Fibroblast of the conjunctiva (primary cell): ENCODE results near the gene ME3.
"Not testable (repeated sequence)": the region's sequence is repeated elsewhere in the genome, so short reads cannot be mapped to it uniquely, and the experiment has no call there.

ENCODE experiments used
- DNase-seq: peaks from one replicate; pipeline ENCODE4 v3.0.0-alpha.2; 2010; ENCODE audit warnings: low read depth

The ME3 gene

DNA sequence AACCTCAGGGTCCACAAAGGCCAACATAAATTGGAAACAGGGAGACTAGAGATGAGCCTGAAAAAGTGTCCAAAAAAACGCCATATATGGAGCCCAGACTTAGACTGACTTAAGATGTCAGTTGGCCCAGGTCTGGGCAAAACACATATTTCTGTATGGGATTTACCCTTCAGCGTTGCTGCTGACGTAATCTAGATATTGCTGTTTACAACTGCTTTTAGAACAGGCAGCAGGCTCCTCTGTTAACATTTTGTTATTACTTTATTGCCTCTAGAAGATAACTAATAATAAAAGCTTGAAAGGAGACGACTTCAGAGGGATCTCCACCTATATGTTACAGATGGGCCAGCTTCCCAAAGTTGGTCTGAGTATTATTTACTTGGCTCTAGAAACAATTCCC lies 8.7 kb downstream of the ME3 start:
- DNase-seq: no peak

DNA sequence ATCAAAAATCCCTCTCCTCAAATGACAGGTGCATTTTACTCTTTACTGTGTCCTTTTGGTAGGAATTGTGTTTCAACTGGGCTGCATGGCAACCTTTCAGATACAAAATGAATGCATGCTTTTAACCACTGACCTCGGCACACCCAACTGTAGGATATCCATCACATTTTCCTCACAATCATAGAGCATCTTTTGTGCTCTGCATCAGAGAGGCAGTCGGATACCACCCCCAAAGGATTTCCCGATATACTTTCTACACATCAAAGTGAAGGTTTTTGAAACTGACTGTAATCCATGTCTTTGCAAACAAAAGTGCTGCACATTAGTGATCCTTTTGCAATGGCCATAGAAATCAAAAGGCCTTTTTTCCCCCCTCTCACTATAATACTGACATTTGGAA lies 9.1 kb downstream of the ME3 start:
- no peak for DNase-seq

GRCh38 chr11:86660736-86661135 lies 11.7 kb downstream of the ME3 start:
- no peak for DNase-seq

DNA sequence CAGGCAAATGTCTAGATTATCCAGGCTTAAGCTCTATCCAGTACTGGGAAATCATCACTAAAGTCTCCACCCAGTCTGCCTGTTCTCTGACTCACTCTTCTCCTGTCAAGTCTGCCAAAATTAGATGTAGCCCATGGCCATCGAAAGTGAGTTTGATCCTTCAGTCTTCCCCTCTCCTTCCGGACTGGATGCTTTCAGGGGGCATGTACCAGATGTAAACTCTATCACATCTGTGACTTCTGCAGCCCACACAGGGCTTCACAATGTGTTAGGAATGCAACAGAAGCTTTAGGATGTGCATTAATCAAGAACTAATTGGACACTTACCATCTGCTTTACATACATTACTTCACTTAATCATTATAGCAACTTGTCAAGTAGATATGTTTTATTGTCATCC lies 12.3 kb downstream of the ME3 start:
- peak; percentile 45 for DNase-seq

DNA sequence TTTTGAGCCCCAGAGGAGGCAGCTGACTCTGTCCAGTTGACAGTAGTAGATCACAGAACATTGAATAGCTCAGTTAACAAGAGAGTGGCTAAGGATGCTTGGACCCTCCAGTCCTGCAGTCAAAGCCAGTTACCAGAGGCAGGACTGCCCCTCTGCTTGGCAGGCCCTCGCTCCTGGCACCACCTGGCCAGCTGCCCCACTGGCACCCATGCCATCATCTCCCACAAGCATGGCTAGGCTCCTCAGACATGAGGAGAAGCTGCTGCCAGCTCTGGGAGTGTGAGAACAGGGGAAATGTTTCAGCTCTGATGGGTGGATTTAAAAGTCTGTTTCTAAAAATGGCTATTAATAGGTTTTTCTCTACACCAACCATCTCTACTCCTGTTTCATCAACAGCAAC lies 13.9 kb downstream of the ME3 start:
- DNase-seq: no peak

- not testable (repeated sequence) for DNase-seq
Measured at GRCh38 chr11:86645212-86645611, 27.2 kb downstream of the ME3 start.

- no peak for DNase-seq
Measured at GRCh38 chr11:86644291-86644690, 28.1 kb downstream of the ME3 start.

DNA sequence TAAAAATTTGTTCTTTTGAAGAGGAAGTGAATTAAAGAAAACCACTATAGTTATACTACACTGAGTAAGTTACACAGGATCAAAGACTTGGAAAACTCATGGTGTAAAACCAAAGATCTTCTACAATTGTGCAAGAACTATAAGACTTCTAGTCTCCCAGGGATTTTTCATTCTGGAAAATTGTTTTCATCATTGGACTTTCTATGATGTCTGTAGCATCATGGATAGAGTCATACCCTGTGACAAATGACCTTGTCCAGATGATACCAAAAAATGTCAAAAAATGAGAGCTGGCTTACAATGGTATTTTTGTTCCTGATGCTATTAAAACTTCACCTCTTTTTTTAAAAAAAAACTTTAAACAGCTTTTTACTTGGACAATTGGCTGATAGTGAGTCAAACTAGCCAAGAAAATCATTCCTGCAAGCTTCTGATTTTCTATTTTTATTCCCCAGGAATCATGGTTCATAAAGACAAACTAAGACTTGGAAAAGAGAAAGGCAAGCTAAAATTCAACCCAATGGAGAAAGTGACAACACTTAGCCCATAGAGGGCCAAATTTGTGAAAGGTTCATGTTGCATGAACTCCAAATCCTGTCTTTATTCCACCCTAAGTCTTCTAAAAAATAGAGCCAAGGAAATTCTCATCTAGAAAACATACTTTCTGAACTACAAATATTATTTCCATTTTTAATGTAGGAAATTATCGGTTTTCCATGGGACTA lies 30.7 kb downstream of the ME3 start:
- DNase-seq: no peak

GRCh38 chr11:86639137-86639536 lies 33.3 kb downstream of the ME3 start:
- no peak for DNase-seq

- DNase-seq: no peak
Measured at GRCh38 chr11:86638673-86639072, 33.7 kb downstream of the ME3 start.

DNA sequence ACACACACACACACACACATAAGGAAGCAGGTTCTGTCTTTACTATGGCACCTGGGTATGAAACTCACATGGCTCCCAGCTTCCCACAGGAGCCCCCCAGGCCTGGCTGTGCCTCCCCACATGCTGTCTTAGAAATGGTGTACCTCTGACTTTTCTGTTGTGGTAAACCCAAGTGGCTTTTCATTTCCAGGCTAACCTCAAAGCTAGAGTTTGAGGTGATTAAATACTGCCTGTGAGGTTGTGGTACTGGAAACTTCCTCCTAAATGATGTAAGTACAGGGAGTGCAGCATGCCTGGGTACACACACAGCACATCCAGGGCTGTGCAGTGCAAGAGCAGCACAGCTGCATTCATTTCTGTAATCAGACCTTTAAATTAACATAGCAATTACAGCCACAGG lies 34.4 kb downstream of the ME3 start:
- no peak for DNase-seq

- no peak for DNase-seq
Measured at GRCh38 chr11:86636275-86636674, 36.1 kb downstream of the ME3 start.

DNA sequence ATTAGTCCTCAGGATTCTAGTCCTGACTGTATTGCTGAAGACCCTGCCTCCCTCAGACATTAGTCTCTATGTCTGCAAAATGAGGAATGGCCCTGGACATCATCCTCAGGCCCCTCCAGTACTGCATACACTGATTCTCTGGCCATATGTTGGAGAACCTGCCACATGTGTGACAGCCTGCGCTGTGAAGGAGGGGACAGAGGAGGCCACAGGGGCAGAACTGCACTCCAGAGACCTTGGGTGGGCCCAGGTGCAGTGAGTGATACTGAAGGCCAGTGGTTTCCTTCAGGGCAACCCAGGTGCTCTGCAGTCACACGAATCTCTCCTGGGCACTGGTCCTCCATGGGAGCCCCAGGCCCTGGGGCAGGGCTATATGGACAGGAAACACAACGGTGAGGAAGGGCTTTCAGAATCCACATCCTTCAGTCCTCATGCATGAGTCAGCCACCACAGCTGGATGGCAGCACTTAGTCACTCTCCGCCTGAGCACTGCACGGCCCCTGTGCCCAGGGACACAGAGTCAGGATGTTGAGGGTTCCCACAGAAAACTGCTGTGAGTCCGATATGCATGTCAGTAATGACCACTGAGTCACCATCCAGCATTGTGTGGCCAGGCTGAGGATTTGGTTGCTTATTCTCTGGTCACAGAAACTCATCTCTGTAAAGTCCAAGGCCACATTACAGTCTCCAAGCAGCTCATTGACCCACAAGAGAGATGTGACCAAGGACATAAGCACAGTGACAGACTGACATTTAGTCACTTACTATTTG lies 39.7 kb downstream of the ME3 start:
- peak; percentile 64 for DNase-seq

- no peak for DNase-seq
Measured at GRCh38 chr11:86630229-86630981, 42.0 kb downstream of the ME3 start.

- no peak for DNase-seq
Measured at GRCh38 chr11:86629045-86629706, 43.2 kb downstream of the ME3 start.

DNA sequence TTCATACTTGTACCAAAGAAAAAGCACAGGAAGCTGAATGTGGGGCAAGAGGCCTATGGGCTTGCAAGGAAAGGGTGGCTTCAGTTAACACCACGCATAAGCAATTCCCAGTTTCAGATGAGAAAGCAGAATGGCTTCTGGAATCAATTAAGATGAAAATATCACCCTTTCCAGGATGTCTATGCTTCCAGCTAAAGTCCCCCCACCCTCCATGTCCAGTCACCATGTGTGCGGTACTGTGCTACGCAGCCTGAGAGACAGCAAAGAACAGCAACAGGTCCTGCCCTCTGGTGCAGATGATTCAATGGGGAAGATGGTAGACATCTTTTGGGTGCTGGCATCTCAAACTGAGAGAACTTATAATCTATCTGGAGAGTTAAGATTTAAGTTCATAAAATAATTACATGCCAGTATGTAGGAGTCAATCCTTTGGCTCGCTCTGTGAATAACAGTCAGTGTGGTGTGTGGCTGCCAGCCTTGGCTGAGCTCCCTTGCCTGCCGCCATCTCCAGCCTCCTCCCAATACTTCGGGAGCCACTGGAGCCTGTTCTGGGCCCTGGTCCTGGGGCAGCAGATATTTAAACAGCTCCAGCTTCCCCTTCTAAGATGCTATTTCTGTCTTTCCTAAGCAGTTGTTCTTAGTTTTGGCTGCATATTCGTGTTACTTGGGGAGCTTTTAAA lies 44.5 kb downstream of the ME3 start:
- peak; percentile 60 for DNase-seq

DNA sequence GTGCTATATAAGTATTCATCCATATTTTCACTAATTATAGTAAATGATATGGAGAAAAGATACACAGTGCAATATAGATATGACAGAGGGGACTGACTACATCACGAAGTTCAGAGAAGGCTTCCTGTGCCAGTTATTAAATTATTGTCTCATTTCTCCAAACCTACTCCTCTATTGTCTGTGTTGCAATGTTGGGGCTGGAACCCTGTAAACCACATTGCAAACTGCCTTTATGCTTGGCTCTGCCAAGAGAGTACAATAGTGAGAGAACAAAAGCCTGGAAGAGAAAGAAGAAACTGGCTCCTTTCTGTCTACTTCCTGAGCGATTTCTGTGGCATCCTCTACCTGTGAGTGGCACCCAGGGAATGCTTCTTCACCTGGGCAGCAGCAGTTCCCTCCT lies 46.4 kb downstream of the ME3 start:
- no peak for DNase-seq

- no peak for DNase-seq
Measured at GRCh38 chr11:86625544-86625943, 46.9 kb downstream of the ME3 start.

GRCh38 chr11:86624366-86624765 lies 48.0 kb downstream of the ME3 start:
- no peak for DNase-seq

GRCh38 chr11:86623736-86624135 lies 48.7 kb downstream of the ME3 start:
- no peak for DNase-seq

DNA sequence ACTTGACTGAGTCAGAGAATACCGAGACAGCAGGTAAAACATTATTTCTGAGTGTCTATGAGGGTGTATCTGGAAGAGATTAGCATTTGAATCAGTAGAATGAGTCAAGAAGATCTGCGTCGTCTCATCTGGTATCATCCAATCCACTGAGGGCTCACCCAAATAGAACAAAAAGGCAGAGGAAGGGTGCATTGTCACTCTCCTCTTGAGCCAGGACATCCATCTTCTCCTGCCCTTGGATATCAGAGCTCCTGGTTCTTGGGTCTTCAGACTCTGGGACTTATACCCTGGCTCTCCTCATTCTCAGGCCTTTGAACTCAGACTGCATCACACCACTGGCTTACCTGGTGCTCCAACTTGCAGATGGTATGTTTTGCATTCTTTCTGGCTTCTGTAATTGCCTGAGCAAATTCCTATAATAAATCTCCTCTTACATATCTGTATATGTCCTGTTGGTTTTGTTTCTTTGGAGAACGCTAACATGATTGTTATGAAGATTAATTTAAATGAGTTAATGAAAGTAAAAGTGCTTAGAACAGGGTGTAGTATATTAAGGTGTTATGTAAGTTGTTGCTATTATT lies 49.3 kb downstream of the ME3 start:
- DNase-seq: no peak
